Endodermal cell (in vitro differentiated cells): ENCODE measurements around the gene ANXA8. TPM values are rescaled to one million over a fixed set of nuclear protein-coding genes. Genes with fewer than 3 reads are reported as not detected.
"Not testable (repeated sequence)": the region's sequence is repeated elsewhere in the genome, so short reads cannot be mapped to it uniquely, and the experiment has no call there.

Source experiments
- DNase-seq: peaks from one replicate; pipeline ENCODE4 v3.0.0-alpha.2; 2017
- H3K27ac ChIP-seq: 2 replicates; pipeline ENCODE4 v1.5.1; 2013; ENCODE audit warnings: mild to moderate bottlenecking, low read depth, low read length, moderate library complexity
- H3K27me3 ChIP-seq: 2 replicates; pipeline ENCODE4 v1.6.1; 2013; ENCODE audit warnings: mild to moderate bottlenecking, low read length, moderate library complexity; ENCODE audit not compliant: insufficient read depth, control insufficient read depth, poor library complexity, severe bottlenecking
- H3K36me3 ChIP-seq: 2 replicates; pipeline ENCODE4 v1.7.0; 2013; ENCODE audit warnings: mild to moderate bottlenecking, low read length, moderate library complexity; ENCODE audit not compliant: control insufficient read depth, insufficient read depth
- H3K4me1 ChIP-seq: one replicate; pipeline ENCODE4 v1.7.0; 2013; ENCODE audit warnings: low read length; ENCODE audit not compliant: control insufficient read depth, insufficient read depth
- H3K4me3 ChIP-seq: 2 replicates; pipeline ENCODE4 v1.5.1; 2013; ENCODE audit warnings: mild to moderate bottlenecking, low read length, moderate library complexity
- H3K9ac ChIP-seq: 2 replicates; pipeline ENCODE4 v1.6.1; 2013; ENCODE audit warnings: mild to moderate bottlenecking, low read length, moderate library complexity; ENCODE audit not compliant: poor library complexity, severe bottlenecking; ENCODE audit errors: extremely low read depth
- H3K9me3 ChIP-seq: 2 replicates; pipeline ENCODE4 v1.6.1; 2013; ENCODE audit warnings: mild to moderate bottlenecking, low read length, moderate library complexity; ENCODE audit not compliant: control insufficient read depth
- H3K27ac Mint-ChIP-seq: 2 replicates; pipeline ENCODE4 v1.8.0; 2020; ENCODE audit warnings: mixed read lengths
- H3K27me3 Mint-ChIP-seq: 2 replicates; pipeline ENCODE4 v1.8.0; 2021; ENCODE audit warnings: mild to moderate bottlenecking, mixed read lengths; ENCODE audit not compliant: insufficient read depth
- H3K36me3 Mint-ChIP-seq: 2 replicates; pipeline ENCODE4 v1.8.0; 2020; ENCODE audit warnings: low read depth, mixed read lengths
- H3K4me1 Mint-ChIP-seq: 2 replicates; pipeline ENCODE4 v1.8.0; 2020; ENCODE audit warnings: mixed read lengths
- H3K4me3 Mint-ChIP-seq: 2 replicates; pipeline ENCODE4 v1.8.0; 2020; ENCODE audit warnings: mild to moderate bottlenecking, moderate library complexity, mixed read lengths
- H3K9me3 Mint-ChIP-seq: 2 replicates; pipeline ENCODE4 v1.8.0; 2020; ENCODE audit warnings: mild to moderate bottlenecking, mixed read lengths
- WGBS, 2 experiments: methylation state at CpG; one replicate each; pipeline versions ENCODE4 v1.1.5 to v1.1.7; 2013; ENCODE audit warnings: missing lambda C conversion rate in 2 of 2, mixed read lengths in 1 of 2; ENCODE audit not compliant: insufficient coverage in 1 of 2, insufficient read length in 1 of 2; 5-methylcytosine and 5-hydroxymethylcytosine counted together
- long read RNA-seq, 4 experiments: library from polyadenylated mRNA in 2 of 4; library from RNA in 1 of 4; library from capped mRNA in 1 of 4; stranded (forward) in 3 of 4; unstranded in 1 of 4; transcript quantifications; one replicate each; pipeline ENCODE4 v2.0.0, GENCODE V29; 2020 to 2021; ENCODE audit warnings: inconsistent platforms in 1 of 4
- polyA plus RNA-seq, 2 experiments: library from polyadenylated mRNA; stranded (reverse); fragments of 50-300 nt; gene quantifications; one replicate each; pipeline ENCODE4 v1.2.3, GENCODE V29; 2013
- total RNA-seq, 2 donors: library from RNA; stranded (reverse); fragmentation: NEBNext Ultra II Directional in 1 of 2; extraction: Animal tissue kit (Norgen Biotek cat#: 25700) in 1 of 2; gene quantifications; 2 replicates in 1 of 2; 3 replicates in 1 of 2; pipeline ENCODE4 v1.2.1, GENCODE V29; 2021

The ANXA8 gene
- under 1 TPM; 0.33 to 0.37 TPM for total RNA-seq
- not detected for polyA plus RNA-seq (2013, experiment 1 of 2)
- polyA plus RNA-seq (2013, experiment 2 of 2) = not detected
- long read RNA-seq, experiment 1, partial matches to known transcripts = 0 of 1 reads
- long read RNA-seq, experiment 1, other reads (novel, unspliced or antisense) = 1 of 1 reads
- long read RNA-seq, experiment 2, partial matches to known transcripts = 0 of 5 reads
- long read RNA-seq, experiment 2, other reads (novel, unspliced or antisense) = 5 of 5 reads
- long read RNA-seq, experiment 3 = 0 reads
- long read RNA-seq, experiment 4 = 0 reads

GRCh38 chr10:47483923-47484322 is at the start of gene ANXA8:
Gene ANXA8 (minus strand): TSS chr10:47484115. CDS start chr10:47483933, 182 bp downstream.
- not testable (repeated sequence) for H3K36me3 ChIP-seq, H3K4me3 ChIP-seq, H3K4me1 ChIP-seq

GRCh38 chr10:47523475-47523874 is 39.6 kb upstream of the ANXA8 start, which contains the start of gene AGAP9:
Gene AGAP9 (minus strand): TSS chr10:47523638. CDS start chr10:47523526, 112 bp downstream.
- H3K4me3 Mint-ChIP-seq = not testable (repeated sequence)

More at GRCh38 chr10:47483923-47484322, at the start of gene ANXA8:
- H3K27me3 ChIP-seq, H3K4me1 Mint-ChIP-seq, H3K27ac Mint-ChIP-seq, H3K9ac ChIP-seq, H3K4me3 Mint-ChIP-seq, H3K9me3 Mint-ChIP-seq, H3K27me3 Mint-ChIP-seq, H3K36me3 Mint-ChIP-seq, H3K27ac ChIP-seq, H3K9me3 ChIP-seq: not testable (repeated sequence)
- peak; percentile 26 for DNase-seq
- 91% methylated on average over 7 of the region's 11 CpGs; no CpG with 5 or more reads in 1 of the 2 experiments for WGBS, 2 experiments

GRCh38 chr10:47502313-47502712 is 18.4 kb upstream of the ANXA8 start:
- not testable (repeated sequence) for H3K27me3 ChIP-seq, DNase-seq, H3K9me3 ChIP-seq, H3K27ac Mint-ChIP-seq, H3K9me3 Mint-ChIP-seq, H3K36me3 ChIP-seq, H3K9ac ChIP-seq, H3K4me3 ChIP-seq, H3K4me3 Mint-ChIP-seq, H3K27me3 Mint-ChIP-seq, H3K4me1 ChIP-seq, H3K4me1 Mint-ChIP-seq, H3K27ac ChIP-seq, H3K36me3 Mint-ChIP-seq
- 100% methylated on average over 1 of the region's 9 CpGs; no CpG with 5 or more reads in 1 of the 2 experiments for WGBS, 2 experiments

More at GRCh38 chr10:47523475-47523874, 39.6 kb upstream of the ANXA8 start, which contains the start of gene AGAP9:
- H3K27me3 Mint-ChIP-seq, H3K4me1 Mint-ChIP-seq, H3K4me3 ChIP-seq, H3K9me3 Mint-ChIP-seq, H3K27me3 ChIP-seq, H3K36me3 ChIP-seq, H3K27ac Mint-ChIP-seq, H3K9me3 ChIP-seq, DNase-seq, H3K36me3 Mint-ChIP-seq, H3K4me1 ChIP-seq, H3K27ac ChIP-seq, H3K9ac ChIP-seq: not testable (repeated sequence)
- WGBS, 2 experiments = no CpG with 5 or more reads among the region's 20 CpGs

- H3K9me3 Mint-ChIP-seq, H3K36me3 ChIP-seq, H3K9ac ChIP-seq, H3K27me3 ChIP-seq, H3K27ac ChIP-seq, H3K27ac Mint-ChIP-seq, H3K27me3 Mint-ChIP-seq, H3K4me3 ChIP-seq, H3K4me1 ChIP-seq, H3K4me3 Mint-ChIP-seq, DNase-seq, H3K9me3 ChIP-seq, H3K36me3 Mint-ChIP-seq, H3K4me1 Mint-ChIP-seq: not testable (repeated sequence)
- 100% methylated on average over 1 of the region's 6 CpGs; no CpG with 5 or more reads in 1 of the 2 experiments for WGBS, 2 experiments
These were observed 10.3 kb upstream of the ANXA8 start for GRCh38 chr10:47494226-47494625.

GRCh38 chr10:47491600-47491999 is 7.7 kb upstream of the ANXA8 start, which contains the start of gene FAM25G:
Gene FAM25G (minus strand): TSS chr10:47491700. CDS start chr10:47491674, 26 bp downstream.
- not testable (repeated sequence) for H3K4me1 ChIP-seq, H3K4me3 ChIP-seq, H3K27me3 Mint-ChIP-seq, H3K36me3 ChIP-seq, H3K27ac ChIP-seq, H3K9ac ChIP-seq, H3K27me3 ChIP-seq, H3K4me1 Mint-ChIP-seq, H3K36me3 Mint-ChIP-seq, H3K27ac Mint-ChIP-seq, H3K4me3 Mint-ChIP-seq, H3K9me3 ChIP-seq, H3K9me3 Mint-ChIP-seq, DNase-seq
- WGBS, 2 experiments = 100% methylated on average over 1 of the region's 9 CpGs; no CpG with 5 or more reads in 1 of the 2 experiments

- H3K9me3 ChIP-seq, H3K27ac Mint-ChIP-seq, H3K4me3 Mint-ChIP-seq, H3K4me3 ChIP-seq, H3K9me3 Mint-ChIP-seq, H3K27me3 ChIP-seq, H3K36me3 ChIP-seq, H3K27me3 Mint-ChIP-seq, H3K9ac ChIP-seq, H3K36me3 Mint-ChIP-seq, H3K4me1 Mint-ChIP-seq, H3K4me1 ChIP-seq, DNase-seq, H3K27ac ChIP-seq: not testable (repeated sequence)
- WGBS, 2 experiments = 86% methylated on average over 2 of the region's 7 CpGs; no CpG with 5 or more reads in 1 of the 2 experiments
These were observed 5.7 kb upstream of the ANXA8 start for GRCh38 chr10:47489630-47490029.

- not testable (repeated sequence) for H3K27me3 Mint-ChIP-seq, H3K9ac ChIP-seq, H3K27ac Mint-ChIP-seq, H3K4me3 ChIP-seq, H3K4me3 Mint-ChIP-seq, H3K36me3 Mint-ChIP-seq, H3K27ac ChIP-seq, H3K4me1 Mint-ChIP-seq, H3K9me3 ChIP-seq, H3K4me1 ChIP-seq, H3K9me3 Mint-ChIP-seq, H3K27me3 ChIP-seq, H3K36me3 ChIP-seq
- peak; percentile 25 for DNase-seq
- no CpG with 5 or more reads among the region's 4 CpGs for WGBS, 2 experiments
These were observed 2.0 kb upstream of the ANXA8 start for GRCh38 chr10:47485943-47486342.
